Measurements from ENCODE around the gene RNU5D-1.
"Not testable (repeated sequence)": the region's sequence is repeated elsewhere in the genome, so short reads cannot be mapped to it uniquely, and the experiment has no call there.

The RNU5D-1 gene

DNA sequence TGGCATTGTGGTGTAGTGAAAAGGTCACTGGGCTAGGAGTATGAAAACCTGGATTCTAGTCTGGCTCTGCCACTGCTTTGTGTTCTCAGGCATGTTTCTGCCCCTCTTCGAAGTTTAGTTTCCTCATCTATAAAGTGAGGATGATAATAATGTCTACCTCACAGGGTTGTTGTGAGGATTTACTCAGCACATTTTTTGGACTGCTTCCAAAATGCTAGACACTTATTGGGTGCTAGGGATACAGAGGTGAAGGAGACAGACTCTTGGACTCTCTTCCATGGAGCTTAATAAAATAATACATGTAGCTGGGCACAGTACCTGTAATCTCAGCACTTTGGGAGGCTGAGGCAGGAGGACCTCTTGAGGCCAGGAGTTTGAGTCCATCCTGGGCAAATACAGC is 12.2 kb upstream of the RNU5D-1 start:
- no peak for TF ChIP-seq CTCF (IDR thresholded peaks at IDR 0.05; ENCODE audit: insufficient read depth, missing control alignments)
- FAIRE-seq (no peak), DNase-seq (ENCODE audit: insufficient read length, low spot score) (no peak)

GRCh38 chr1:44740179-44740617 is 9.2 kb upstream of the RNU5D-1 start:
- TF ChIP-seq CTCF (IDR thresholded peaks at IDR 0.05; ENCODE audit: insufficient read depth, missing control alignments), result no peak
- FAIRE-seq (no peak), DNase-seq (ENCODE audit: insufficient read length, low spot score) (no peak)

- TF ChIP-seq CTCF (IDR thresholded peaks at IDR 0.05; ENCODE audit: insufficient read depth, missing control alignments), result no peak
- no peak for FAIRE-seq
- DNase-seq (ENCODE audit: insufficient read length, low spot score), result peak; percentile 88
These were observed 8.6 kb upstream of the RNU5D-1 start, which contains the start of gene KIF2C for GRCh38 chr1:44739307-44740178. KIF2C (plus strand) TSS chr1:44739837; CDS start chr1:44739933, 96 bp downstream.

DNA sequence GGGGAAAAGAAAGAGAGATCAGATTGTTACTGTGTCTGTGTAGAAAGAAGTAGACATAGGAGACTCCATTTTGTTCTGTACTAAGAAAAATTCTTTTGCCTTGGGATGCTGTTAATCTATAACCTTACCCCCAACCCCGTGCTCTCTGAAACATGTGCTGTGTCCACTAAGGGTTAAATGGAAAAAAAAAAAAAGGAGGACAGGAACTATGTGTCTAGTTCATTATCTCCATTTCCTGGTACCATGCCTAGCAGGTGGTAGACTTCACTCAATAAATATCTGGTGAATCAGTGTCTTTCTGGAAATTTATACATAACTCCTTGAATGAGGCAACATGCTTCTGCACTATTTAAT is 8.0 kb upstream of the RNU5D-1 start:
- not testable (repeated sequence) for DNase-seq (ENCODE audit: insufficient read length, low spot score); FAIRE-seq

GRCh38 chr1:44735992-44736391 is 5.0 kb upstream of the RNU5D-1 start:
- no peak for TF ChIP-seq CTCF (IDR thresholded peaks at IDR 0.05; ENCODE audit: insufficient read depth, missing control alignments)
- DNase-seq (ENCODE audit: insufficient read length, low spot score) (no peak), FAIRE-seq (no peak)

GRCh38 chr1:44733784-44734183 is 2.8 kb upstream of the RNU5D-1 start:
- no peak for TF ChIP-seq CTCF (IDR thresholded peaks at IDR 0.05; ENCODE audit: insufficient read depth, missing control alignments)
- no peak for FAIRE-seq
- DNase-seq (ENCODE audit: insufficient read length, low spot score), result no peak

DNA sequence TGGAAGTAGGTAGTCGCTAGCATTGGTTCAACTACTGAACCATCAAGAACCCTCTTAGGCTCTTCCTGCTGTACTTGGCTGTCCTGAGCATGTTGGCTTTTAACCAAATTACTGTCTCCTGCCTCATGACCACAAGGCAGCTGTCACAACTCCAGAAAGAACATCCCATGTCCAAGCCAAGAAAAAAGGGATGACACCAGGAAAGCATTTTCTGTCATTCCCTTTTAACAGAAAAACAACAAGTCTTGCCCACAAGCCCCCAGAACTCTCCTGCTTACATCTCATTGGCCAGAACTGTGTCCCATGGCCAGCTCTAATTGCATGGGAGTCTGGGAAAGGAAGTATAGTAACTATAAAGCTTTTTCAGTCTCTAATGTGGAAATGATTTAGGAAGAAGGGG is 2.4 kb upstream of the RNU5D-1 start:
- FAIRE-seq (no peak), DNase-seq (ENCODE audit: insufficient read length, low spot score) (no peak)
- no peak for TF ChIP-seq CTCF (IDR thresholded peaks at IDR 0.05; ENCODE audit: insufficient read depth, missing control alignments)

All from D721Med (cell line).